HG03558 (cell line): Measurements from ENCODE around the gene SETSIP.
"Not testable (repeated sequence)": the region's sequence is repeated elsewhere in the genome, so short reads cannot be mapped to it uniquely, and the experiment has no call there.

Source experiments
- ATAC-seq: cut with Tn5 transposase; IDR thresholded peaks from one replicate; pipeline ENCODE4 v1.9.1; 2021; ENCODE audit warnings: moderate number of reproducible peaks; ENCODE audit not compliant: unreplicated experiment; ENCODE audit errors: extremely low read depth

SETSIP gene

GRCh38 chr1:92066321-92066720 is 8.9 kb downstream of the SETSIP start:
- ATAC-seq, result no peak

GRCh38 chr1:92065042-92065441 is 10.2 kb downstream of the SETSIP start:
- no peak for ATAC-seq

GRCh38 chr1:92051948-92052347 is 23.3 kb downstream of the SETSIP start:
- ATAC-seq, result no peak

GRCh38 chr1:92045766-92046495 is 29.3 kb downstream of the SETSIP start:
- ATAC-seq, result no peak

- no peak for ATAC-seq
Measured at GRCh38 chr1:92043621-92044020, 31.6 kb downstream of the SETSIP start.

GRCh38 chr1:92040971-92041370 is 34.2 kb downstream of the SETSIP start:
- no peak for ATAC-seq

- no peak for ATAC-seq
Measured at GRCh38 chr1:92038695-92039346, 36.4 kb downstream of the SETSIP start.

GRCh38 chr1:92037400-92037799 is 37.8 kb downstream of the SETSIP start:
- no peak for ATAC-seq

- ATAC-seq, result no peak
Measured at GRCh38 chr1:92031281-92032110, 43.7 kb downstream of the SETSIP start.

- ATAC-seq, result no peak
Measured at GRCh38 chr1:92030656-92031107, 44.5 kb downstream of the SETSIP start.

GRCh38 chr1:92029241-92029922 is 45.8 kb downstream of the SETSIP start:
- ATAC-seq, result no peak

- no peak for ATAC-seq
Measured at GRCh38 chr1:92026806-92027205, 48.4 kb downstream of the SETSIP start.

- ATAC-seq, result not testable (repeated sequence)
Measured at GRCh38 chr1:92026042-92026441, 49.2 kb downstream of the SETSIP start.
